Ovary (tissue), 9 donors: ENCODE data around the gene TUBGCP5. TPM values are rescaled to one million over a fixed set of nuclear protein-coding genes. Genes with fewer than 3 reads are reported as not detected.

Experiments
- DNase-seq, 5 donors: peaks; one replicate each; pipeline ENCODE4 v3.0.0-alpha.2; 2019 to 2020
- H3K27ac ChIP-seq, 2 donors: fragments of 200-600 bp; one replicate each; pipeline versions ENCODE4 v1.5.1 to v1.8.0; 2019 to 2022
- H3K27me3 ChIP-seq: fragments of 200-600 bp; one replicate; pipeline ENCODE4 v1.8.0; 2022
- H3K36me3 ChIP-seq: fragments of 200-600 bp; sonication (generic); one replicate; pipeline ENCODE4 v1.5.1; 2019
- H3K4me1 ChIP-seq: one replicate; pipeline ENCODE4 v1.8.1; 2013; ENCODE audit warnings: mild to moderate bottlenecking, moderate library complexity; ENCODE audit not compliant: insufficient read depth
- H3K4me3 ChIP-seq: fragments of 200-600 bp; sonication (generic); one replicate; pipeline ENCODE4 v1.5.1; 2017
- H3K9me3 ChIP-seq, 2 donors: fragments of 200-600 bp in 1 of 2; sonication (generic) in 1 of 2; one replicate each; pipeline versions ENCODE4 v1.5.1 to v1.8.1; 2013 to 2019; ENCODE audit warnings: mild to moderate bottlenecking in 1 of 2, moderate library complexity in 1 of 2
- CTCF ChIP-seq, 3 donors: fragments of 450-650 bp in 2 of 3; fragments of 200-600 bp in 1 of 3; IDR thresholded peaks; one replicate each; pipeline versions ENCODE4 v1.5.1 to v1.8.0; 2016 to 2022; ENCODE audit warnings: antibody characterized with exemption in 3 of 3, mild to moderate bottlenecking in 1 of 3
- EP300 ChIP-seq: sonication (generic); formaldehyde crosslinking; IDR thresholded peaks from one replicate; pipeline ENCODE4 v1.6.1; 2017; ENCODE audit warnings: antibody characterized with exemption
- POLR2A ChIP-seq: fragments of 450-650 bp; IDR thresholded peaks from one replicate; pipeline ENCODE4 v1.6.1; 2017; ENCODE audit warnings: antibody characterized with exemption, mild to moderate bottlenecking, moderate library complexity
- WGBS, 3 donors: extraction: QIAGEN DNeasy Blood & Tissue Kit in 1 of 3; methylation state at CpG; one replicate each; pipeline versions ENCODE4 v1.1.5 to v1.1.7; 2013 to 2017; 5-methylcytosine and 5-hydroxymethylcytosine counted together
- intact Hi-C, 4 donors: fragments of 100-400 bp; cut with DNase I; formaldehyde crosslinking; loops; one replicate each; pipeline versions ENCODE4 v1.11.0 to v1.15.1; 2022 to 2023
- polyA plus RNA-seq, 2 donors: library from polyadenylated mRNA; stranded (reverse); fragments of 200-250 nt in 1 of 2; fragments of 350-450 nt in 1 of 2; fragmentation: Illumina TruSeq in 1 of 2; extraction: RNeasy Lipid Tissue Mini Kit (QIAGEN cat#74804) in 1 of 2; gene quantifications; one replicate each; pipeline ENCODE4 v1.2.3, GENCODE V29; 2013 to 2014
- total RNA-seq, 7 donors: library from RNA; depleted of rRNA in 2 of 7; stranded (reverse); fragments of >200 nt in 2 of 7; fragmentation: NEBNext Ultra II Directional in 3 of 7; extraction: Animal tissue kit (Norgen Biotek cat#: 25700) in 3 of 7; gene quantifications; one replicate each; pipeline versions ENCODE4 v1.1.0 to v1.2.4, GENCODE V29; 2016 to 2023
- donor health status: DM: no; HTN: no; CAD: no; lungs with moderate emphysema.
- donor health status: DM: no; HTN: no; CAD: no.
- donor health status: Bipolar disorder and iron deficiency.
- donor health status: DM: yes; HTN: yes; CAD: no.
- donor health status: DM: no; HTN: no; CAD: no.
- donor health status: DM: yes; HTN: yes; CAD: no.

TUBGCP5 gene
- total and polyA plus RNA-seq, 9 donors = 8.5 to 25.6 (median 16.1) TPM

- peaks cover 4% of the 10 kb centered on the region for H3K4me1 ChIP-seq
- H3K27ac ChIP-seq = no peak overlapping the region
- intact Hi-C loops = no loop called here
- H3K27me3 ChIP-seq = no peaks in the 10 kb centered on the region
- H3K36me3 ChIP-seq = no peaks in the 10 kb centered on the region
- no peak overlapping the region for H3K4me3 ChIP-seq
- no peaks in the 10 kb centered on the region for H3K9me3 ChIP-seq
- TF ChIP-seq CTCF (IDR thresholded peaks at IDR 0.05) (no peak), POLR2A (no peak), EP300 (no peak)
- no peak for DNase-seq
- 74 to 84% (median 75%) methylated on average over 5 of the region's 5 CpGs for WGBS, 3 donors
Measured at GRCh38 chr15:22973286-22973685, 66.1 kb downstream of the TUBGCP5 start.

- intact Hi-C loops = loop anchor here in 1 of 4 donors (10.0 kb wide), 1 partner anchor 65 kb away; the partner anchor contains the start of gene TUBGCP5
- H3K27ac ChIP-seq = no peak overlapping the region
- no peaks in the 10 kb centered on the region for H3K36me3 ChIP-seq
- DNase-seq = no peak
- TF ChIP-seq CTCF (IDR thresholded peaks at IDR 0.05) (no peak), EP300 (no peak), POLR2A (no peak)
- H3K4me3 ChIP-seq = no peak overlapping the region
- H3K27me3 ChIP-seq = no peaks in the 10 kb centered on the region
- no peaks in the 10 kb centered on the region for H3K9me3 ChIP-seq
- 96 to 98% (median 97%) methylated on average over 3 of the region's 3 CpGs for WGBS, 3 donors
- H3K4me1 ChIP-seq = peaks cover 3% of the 10 kb centered on the region
Measured at GRCh38 chr15:22969489-22969888, 69.9 kb downstream of the TUBGCP5 start.

- H3K4me3 ChIP-seq = no peak overlapping the region
- intact Hi-C loops = loop anchor here in 1 of 4 donors (10.0 kb wide), 1 partner anchor 66 kb away; the partner anchor contains the start of gene TUBGCP5
- H3K9me3 ChIP-seq = no peaks in the 10 kb centered on the region
- peaks cover 8% of the 10 kb centered on the region for H3K4me1 ChIP-seq
- no peak for TF ChIP-seq POLR2A
- no peak for TF ChIP-seq EP300
- TF ChIP-seq CTCF (IDR thresholded peaks at IDR 0.05) = no peak
- no peak for DNase-seq
- H3K27ac ChIP-seq = no peak overlapping the region
- WGBS, 3 donors = 36 to 61% (median 56%) methylated on average over 5 of the region's 5 CpGs
- no peaks in the 10 kb centered on the region for H3K27me3 ChIP-seq
- no peaks in the 10 kb centered on the region for H3K36me3 ChIP-seq
Measured at GRCh38 chr15:22968366-22968765, 71.0 kb downstream of the TUBGCP5 start.

GRCh38 chr15:22967084-22967770 lies 72.1 kb downstream of the TUBGCP5 start:
- intact Hi-C loops = loop anchor here in 1 of 4 donors (10.0 kb wide), 1 partner anchor 68 kb away; the partner anchor contains the start of gene TUBGCP5
- Histone ChIP-seq H3K27ac (no peak overlapping the region), H3K36me3 (no peaks in the 10 kb centered on the region), H3K9me3 (no peaks in the 10 kb centered on the region), H3K4me3 (no peak overlapping the region), H3K4me1 (peaks cover 8% of the 10 kb centered on the region), H3K27me3 (no peaks in the 10 kb centered on the region)
- WGBS, 3 donors = 90 to 94% (median 91%) methylated on average over 15 of the region's 15 CpGs
- no peak for TF ChIP-seq EP300
- TF ChIP-seq POLR2A = no peak
- TF ChIP-seq CTCF (IDR thresholded peaks at IDR 0.05) = no peak
- no peak for DNase-seq
